Uterus (tissue), 4 donors: ENCODE data around the gene ZNF609. TPM values are rescaled to one million over a fixed set of nuclear protein-coding genes. Genes with fewer than 3 reads are reported as not detected.

Experiments used
- DNase-seq, 2 donors: peaks; one replicate each; pipeline ENCODE4 v3.0.0-alpha.2; 2019 to 2020
- H3K27ac ChIP-seq, 2 donors: fragments of 200-600 bp; sonication (generic); 1 replicate in 1 of 2; 2 replicates in 1 of 2; pipeline ENCODE4 v1.5.1; 2016 to 2018
- H3K27me3 ChIP-seq, 2 donors: fragments of 200-600 bp; sonication (generic); one replicate each; pipeline ENCODE4 v1.5.1; 2018 to 2019; ENCODE audit warnings: control low read depth in 1 of 2
- H3K36me3 ChIP-seq, 2 donors: fragments of 200-600 bp; sonication (generic); one replicate each; pipeline ENCODE4 v1.5.1; 2019; ENCODE audit warnings: control low read depth in 1 of 2
- H3K4me1 ChIP-seq, 2 donors: fragments of 200-600 bp; sonication (generic); one replicate each; pipeline ENCODE4 v1.5.1; 2018 to 2019; ENCODE audit warnings: control low read depth in 1 of 2
- H3K4me3 ChIP-seq, 2 donors: fragments of 200-600 bp; sonication (generic); 1 replicate in 1 of 2; 2 replicates in 1 of 2; pipeline ENCODE4 v1.5.1; 2018 to 2019; ENCODE audit warnings: mild to moderate bottlenecking in 1 of 2
- H3K9me3 ChIP-seq, 2 donors: fragments of 200-600 bp; sonication (generic); one replicate each; pipeline ENCODE4 v1.5.1; 2019; ENCODE audit warnings: control low read depth in 1 of 2
- CTCF ChIP-seq, 4 experiments: fragments of 200-600 bp in 2 of 4; fragments of 450-650 bp in 2 of 4; sonication (generic) in 2 of 4; IDR thresholded peaks; one replicate each; pipeline ENCODE4 v1.5.1; 2016 to 2019; ENCODE audit warnings: antibody characterized with exemption in 4 of 4, mild to moderate bottlenecking in 2 of 4, moderate library complexity in 1 of 4
- POLR2A ChIP-seq, 2 donors: fragments of 450-650 bp; IDR thresholded peaks; one replicate each; pipeline ENCODE4 v1.6.1; 2016; ENCODE audit warnings: antibody characterized with exemption in 2 of 2, mild to moderate bottlenecking in 1 of 2, moderate library complexity in 1 of 2
- intact Hi-C: fragments of 100-400 bp; cut with DNase I; formaldehyde crosslinking; loops from one replicate; pipeline ENCODE4 v1.15.1; 2023; ENCODE audit warnings: low total_unique reads
- total RNA-seq, 4 donors: library from RNA; depleted of rRNA in 3 of 4; stranded (reverse); fragments of >200 nt in 3 of 4; gene quantifications; one replicate each; pipeline versions ENCODE4 v1.1.0 to v1.2.4, GENCODE V29; 2014 to 2023
- donor health status: DM: yes; HTN: yes; CAD: no.

Gene ZNF609
- total RNA-seq, 4 donors from 2014 or later: 12.4 to 59.6 (median 26.1) TPM

- no peak for TF ChIP-seq POLR2A (IDR thresholded peaks at IDR 0.05)
- TF ChIP-seq CTCF (IDR thresholded peaks at IDR 0.05): no peak
- intact Hi-C loops: loop anchor here (5.0 kb wide), 1 partner anchor 253 kb away; no protein-coding TSS in a partner anchor
- DNase-seq: no peak
These were observed 219.7 kb downstream of the ZNF609 start for GRCh38 chr15:64680097-64680496.

GRCh38 chr15:64681424-64682024 lies 221.1 kb downstream of the ZNF609 start:
- Histone ChIP-seq H3K27ac (peak overlapping the region in 1 of 2 donors; percentile 39), H3K27me3 (no peaks in the 10 kb centered on the region), H3K4me1 (peaks cover 0 to 7% of the 10 kb centered on the region in 2 donors), H3K4me3 (no peak overlapping the region), H3K9me3 (no peaks in the 10 kb centered on the region), H3K36me3 (no peaks in the 10 kb centered on the region)
- intact Hi-C loops: loop anchor here (5.0 kb wide), 1 partner anchor 254 kb away; no protein-coding TSS in a partner anchor
- DNase-seq: peak in 1 of 2 donors; percentile 46
- no peak for TF ChIP-seq POLR2A (IDR thresholded peaks at IDR 0.05)
- peak; percentile 41 to 71 (median 68) for TF ChIP-seq CTCF (IDR thresholded peaks at IDR 0.05)

More at GRCh38 chr15:64680097-64680496, 219.7 kb downstream of the ZNF609 start:
- Histone ChIP-seq H3K4me1 (no peaks in the 10 kb centered on the region), H3K27ac (no peak overlapping the region), H3K9me3 (no peaks in the 10 kb centered on the region), H3K36me3 (no peaks in the 10 kb centered on the region), H3K4me3 (no peak overlapping the region), H3K27me3 (no peaks in the 10 kb centered on the region)

GRCh38 chr15:64682255-64682654 lies 221.9 kb downstream of the ZNF609 start:
- no peaks in the 10 kb centered on the region for H3K36me3 ChIP-seq
- intact Hi-C loops: loop anchor here (5.0 kb wide), 1 partner anchor 255 kb away; no protein-coding TSS in a partner anchor

GRCh38 chr15:64683378-64683777 lies 223.0 kb downstream of the ZNF609 start:
- Histone ChIP-seq H3K27me3 (no peaks in the 10 kb centered on the region), H3K4me1 (peaks cover 0 to 9% of the 10 kb centered on the region in 2 donors), H3K4me3 (no peak overlapping the region), H3K36me3 (no peaks in the 10 kb centered on the region), H3K27ac (peak overlapping the region; percentile 39 to 49), H3K9me3 (no peaks in the 10 kb centered on the region)
- TF ChIP-seq CTCF (IDR thresholded peaks at IDR 0.05) (no peak), POLR2A (IDR thresholded peaks at IDR 0.05) (no peak)
- intact Hi-C loops: loop anchor here (5.0 kb wide), 1 partner anchor 256 kb away; no protein-coding TSS in a partner anchor
- DNase-seq: no peak

More at GRCh38 chr15:64682255-64682654, 221.9 kb downstream of the ZNF609 start:
- Histone ChIP-seq H3K27ac (peak overlapping the region in 1 of 2 donors; percentile 39), H3K9me3 (no peaks in the 10 kb centered on the region), H3K4me1 (peaks cover 0 to 7% of the 10 kb centered on the region in 2 donors), H3K27me3 (no peaks in the 10 kb centered on the region), H3K4me3 (no peak overlapping the region)
- TF ChIP-seq CTCF (IDR thresholded peaks at IDR 0.05) (no peak), POLR2A (IDR thresholded peaks at IDR 0.05) (no peak)
- DNase-seq: no peak

- Histone ChIP-seq H3K36me3 (no peaks in the 10 kb centered on the region), H3K27ac (peak overlapping the region; percentile 47 to 70), H3K4me3 (no peak overlapping the region), H3K27me3 (no peaks in the 10 kb centered on the region), H3K9me3 (no peaks in the 10 kb centered on the region), H3K4me1 (peaks cover 0 to 12% of the 10 kb centered on the region in 2 donors)
- DNase-seq: no peak
- TF ChIP-seq POLR2A (IDR thresholded peaks at IDR 0.05): no peak
- no peak for TF ChIP-seq CTCF (IDR thresholded peaks at IDR 0.05)
- intact Hi-C loops: no loop called here
These were observed 225.0 kb downstream of the ZNF609 start for GRCh38 chr15:64685230-64685888.
